ENCODE data around the gene DUSP22.

The DUSP22 gene

DNA sequence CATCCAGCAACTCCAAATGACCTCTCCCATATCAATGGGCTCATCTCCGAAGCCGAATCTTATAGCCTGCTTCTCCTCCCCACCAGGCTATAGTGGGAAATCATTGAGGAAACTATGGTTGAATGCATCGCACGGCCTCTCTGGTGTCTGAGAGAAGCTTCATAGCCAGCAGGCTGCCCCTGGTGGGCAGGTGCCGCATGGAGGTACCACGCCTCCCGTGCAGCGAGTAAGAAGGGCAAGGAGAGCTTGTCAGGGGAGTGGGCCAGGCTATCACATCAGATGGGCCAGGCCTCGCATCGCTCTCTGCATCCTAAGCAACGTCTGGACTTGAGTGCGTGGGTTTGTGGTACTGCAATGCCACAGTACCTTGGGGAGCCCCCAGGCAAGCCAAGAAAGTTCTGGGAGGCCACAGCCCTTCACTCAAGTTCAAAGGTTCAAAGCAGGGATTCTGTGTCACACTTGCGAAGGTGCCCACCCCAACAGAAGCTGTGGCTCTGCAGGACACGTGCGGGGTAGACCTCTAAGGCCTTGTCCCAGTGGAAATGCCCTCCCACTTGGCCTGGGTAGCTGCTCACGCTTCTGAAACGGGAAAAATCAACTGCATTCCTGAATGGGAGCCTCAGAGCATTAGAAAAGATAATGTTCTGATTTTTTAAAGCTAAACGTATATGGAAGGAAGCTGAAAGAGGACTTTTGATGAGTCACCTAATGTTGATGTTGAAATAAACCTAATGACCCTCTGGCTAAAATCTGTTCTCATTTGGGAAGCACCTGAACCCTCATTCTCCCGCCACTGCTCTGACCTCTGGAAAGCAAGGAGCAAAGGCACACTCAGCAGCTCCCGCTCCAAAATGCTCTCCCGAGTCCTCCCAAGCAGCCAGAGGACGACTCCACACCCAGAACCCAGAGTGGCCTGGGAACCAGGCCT, 90.9 kb downstream of the DUSP22 start:
- Histone ChIP-seq H3K79me1 (ENCODE audit: low read length) (no peaks in the 10 kb centered on the region), H2AK5ac (ENCODE audit: low read length) (no peak overlapping the region), H3K18ac (ENCODE audit: low read length) (no peak overlapping the region), H2AFZ (ENCODE audit: insufficient read depth, low read length, poor library complexity) (no peak overlapping the region), H3K4me2 (ENCODE audit: low read length) (no peak overlapping the region), H3K9me3 (ENCODE audit: insufficient read depth, low read depth, low read length) (peaks cover 32% of the 10 kb centered on the region), H3K14ac (ENCODE audit: low read length) (no peak overlapping the region), H3K79me2 (ENCODE audit: control insufficient read depth, insufficient read depth, low read length, poor library complexity) (no peaks in the 10 kb centered on the region), H3K4ac (ENCODE audit: low read depth, low read length) (no peak overlapping the region), H4K8ac (ENCODE audit: low read depth, low read length) (no peak overlapping the region), H3K23ac (ENCODE audit: low read length) (no peak overlapping the region), H3K4me1 (ENCODE audit: control insufficient read depth in 1 of 2, insufficient read depth in 2 of 2, low read length in 2 of 2) (no peaks in the 10 kb centered on the region), H4K12ac (ENCODE audit: low read depth, low read length) (no peak overlapping the region), H2BK5ac (ENCODE audit: low read depth, low read length, poor library complexity) (no peak overlapping the region), H4K91ac (ENCODE audit: low read depth, low read length) (no peak overlapping the region), H3K4me3 (ENCODE audit: low read depth, low read length) (no peak overlapping the region), H3K27ac (ENCODE audit: low read depth, low read length) (no peak overlapping the region), H2BK12ac (ENCODE audit: low read length) (no peak overlapping the region), H2BK120ac (ENCODE audit: insufficient read depth, low read length, poor library complexity) (no peak overlapping the region), H3K9ac (ENCODE audit: low read length) (no peak overlapping the region), H3K36me3 (ENCODE audit: control insufficient read depth in 1 of 2, insufficient read depth in 2 of 2, low read length in 2 of 2) (no peaks in the 10 kb centered on the region), H3K27me3 (ENCODE audit: insufficient read depth, low read length) (no peaks in the 10 kb centered on the region)
- no CpG with 5 or more reads among the region's 22 CpGs for WGBS (ENCODE audit: extremely low coverage, insufficient coverage, insufficient read length)
- no peak for DNase-seq

DNA sequence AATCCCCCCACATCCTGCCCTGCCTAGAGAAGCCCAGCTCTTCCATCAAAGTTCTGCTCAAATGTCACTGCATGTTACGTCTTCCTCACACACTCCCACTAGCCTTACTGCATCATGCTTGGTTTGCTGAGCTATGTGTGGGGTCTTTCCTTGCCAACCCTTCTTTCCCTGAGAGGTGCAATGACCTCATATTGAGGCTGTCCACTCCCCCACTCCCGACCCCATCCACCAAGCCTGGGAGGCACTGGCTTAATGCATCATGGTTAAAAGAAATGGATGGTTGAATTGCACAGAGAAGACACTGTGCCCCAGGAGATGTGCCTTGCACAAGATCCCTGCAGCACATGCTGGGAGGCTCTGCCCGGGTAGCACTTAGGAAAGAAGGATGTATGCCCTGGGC, 91.6 kb downstream of the DUSP22 start:
- no peak overlapping the region for H2BK12ac ChIP-seq (ENCODE audit: low read length)
- H3K4me3 ChIP-seq (ENCODE audit: low read depth, low read length): no peak overlapping the region
- H2BK5ac ChIP-seq (ENCODE audit: low read depth, low read length, poor library complexity): no peak overlapping the region
- H2BK120ac ChIP-seq (ENCODE audit: insufficient read depth, low read length, poor library complexity): no peak overlapping the region
- no peaks in the 10 kb centered on the region for H3K36me3 ChIP-seq (ENCODE audit: control insufficient read depth in 1 of 2, insufficient read depth in 2 of 2, low read length in 2 of 2)
- no peak overlapping the region for H4K8ac ChIP-seq (ENCODE audit: low read depth, low read length)
- no peak overlapping the region for H2AFZ ChIP-seq (ENCODE audit: insufficient read depth, low read length, poor library complexity)
- H2AK5ac ChIP-seq (ENCODE audit: low read length): no peak overlapping the region
- peaks cover 28% of the 10 kb centered on the region for H3K9me3 ChIP-seq (ENCODE audit: insufficient read depth, low read depth, low read length)
- H3K14ac ChIP-seq (ENCODE audit: low read length): no peak overlapping the region
- H3K79me2 ChIP-seq (ENCODE audit: control insufficient read depth, insufficient read depth, low read length, poor library complexity): no peaks in the 10 kb centered on the region
- no peak overlapping the region for H3K27ac ChIP-seq (ENCODE audit: low read depth, low read length)
- WGBS (ENCODE audit: extremely low coverage, insufficient coverage, insufficient read length): no CpG with 5 or more reads among the region's 3 CpGs
- no peak overlapping the region for H3K4ac ChIP-seq (ENCODE audit: low read depth, low read length)
- no peak overlapping the region for H3K23ac ChIP-seq (ENCODE audit: low read length)
- H3K79me1 ChIP-seq (ENCODE audit: low read length): no peaks in the 10 kb centered on the region
- H3K18ac ChIP-seq (ENCODE audit: low read length): no peak overlapping the region
- H3K4me1 ChIP-seq (ENCODE audit: control insufficient read depth in 1 of 2, insufficient read depth in 2 of 2, low read length in 2 of 2): no peaks in the 10 kb centered on the region
- H3K4me2 ChIP-seq (ENCODE audit: low read length): no peak overlapping the region
- DNase-seq: no peak
- H3K9ac ChIP-seq (ENCODE audit: low read length): no peak overlapping the region
- H4K91ac ChIP-seq (ENCODE audit: low read depth, low read length): no peak overlapping the region
- H3K27me3 ChIP-seq (ENCODE audit: insufficient read depth, low read length): no peaks in the 10 kb centered on the region
- no peak overlapping the region for H4K12ac ChIP-seq (ENCODE audit: low read depth, low read length)

DNA sequence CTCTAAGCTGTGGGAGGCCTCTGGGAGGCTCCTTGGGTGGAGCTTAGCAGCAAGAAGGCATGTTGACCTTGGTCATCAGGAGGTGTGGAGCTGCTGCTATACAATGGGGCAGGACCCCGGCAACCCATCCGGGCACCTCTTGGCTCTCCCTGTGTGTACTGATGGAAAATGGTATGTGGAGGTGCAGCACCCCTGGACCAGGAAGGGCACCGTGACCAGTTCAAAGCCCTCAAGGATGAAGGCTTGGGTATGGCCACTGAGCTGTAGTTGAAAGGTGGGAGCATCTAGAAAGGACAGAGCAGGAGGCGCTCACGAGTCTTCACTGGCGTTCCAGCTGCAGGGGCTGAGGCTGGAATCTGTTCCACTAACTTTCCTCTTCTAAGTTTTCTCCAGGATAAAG, 92.6 kb downstream of the DUSP22 start:
- H3K36me3 ChIP-seq (ENCODE audit: control insufficient read depth in 1 of 2, insufficient read depth in 2 of 2, low read length in 2 of 2): no peaks in the 10 kb centered on the region
- H3K9me3 ChIP-seq (ENCODE audit: insufficient read depth, low read depth, low read length): peaks cover 18% of the 10 kb centered on the region
- no peak overlapping the region for H2BK12ac ChIP-seq (ENCODE audit: low read length)
- no peak overlapping the region for H3K4ac ChIP-seq (ENCODE audit: low read depth, low read length)
- no peak overlapping the region for H3K27ac ChIP-seq (ENCODE audit: low read depth, low read length)
- H4K8ac ChIP-seq (ENCODE audit: low read depth, low read length): no peak overlapping the region
- no peaks in the 10 kb centered on the region for H3K79me1 ChIP-seq (ENCODE audit: low read length)
- no peaks in the 10 kb centered on the region for H3K79me2 ChIP-seq (ENCODE audit: control insufficient read depth, insufficient read depth, low read length, poor library complexity)
- no peak overlapping the region for H2BK120ac ChIP-seq (ENCODE audit: insufficient read depth, low read length, poor library complexity)
- DNase-seq: no peak
- H2BK5ac ChIP-seq (ENCODE audit: low read depth, low read length, poor library complexity): no peak overlapping the region
- H3K27me3 ChIP-seq (ENCODE audit: insufficient read depth, low read length): peaks cover 6% of the 10 kb centered on the region
- no peak overlapping the region for H4K91ac ChIP-seq (ENCODE audit: low read depth, low read length)
- no peak overlapping the region for H3K4me3 ChIP-seq (ENCODE audit: low read depth, low read length)
- no peak overlapping the region for H4K12ac ChIP-seq (ENCODE audit: low read depth, low read length)
- no peak overlapping the region for H2AK5ac ChIP-seq (ENCODE audit: low read length)
- no peak overlapping the region for H3K9ac ChIP-seq (ENCODE audit: low read length)
- H3K18ac ChIP-seq (ENCODE audit: low read length): no peak overlapping the region
- no peak overlapping the region for H3K23ac ChIP-seq (ENCODE audit: low read length)
- H2AFZ ChIP-seq (ENCODE audit: insufficient read depth, low read length, poor library complexity): no peak overlapping the region
- WGBS (ENCODE audit: extremely low coverage, insufficient coverage, insufficient read length): no CpG with 5 or more reads among the region's 6 CpGs
- no peaks in the 10 kb centered on the region for H3K4me1 ChIP-seq (ENCODE audit: control insufficient read depth in 1 of 2, insufficient read depth in 2 of 2, low read length in 2 of 2)
- no peak overlapping the region for H3K4me2 ChIP-seq (ENCODE audit: low read length)
- no peak overlapping the region for H3K14ac ChIP-seq (ENCODE audit: low read length)

GRCh38 chr6:385614-386013, 93.3 kb downstream of the DUSP22 start:
- Histone ChIP-seq H3K23ac (ENCODE audit: low read length) (no peak overlapping the region), H3K4ac (ENCODE audit: low read depth, low read length) (no peak overlapping the region), H3K79me1 (ENCODE audit: low read length) (no peaks in the 10 kb centered on the region), H3K27ac (ENCODE audit: low read depth, low read length) (no peak overlapping the region), H3K27me3 (ENCODE audit: insufficient read depth, low read length) (peaks cover 7% of the 10 kb centered on the region), H3K14ac (ENCODE audit: low read length) (no peak overlapping the region), H2BK5ac (ENCODE audit: low read depth, low read length, poor library complexity) (no peak overlapping the region), H3K4me2 (ENCODE audit: low read length) (no peak overlapping the region), H3K79me2 (ENCODE audit: control insufficient read depth, insufficient read depth, low read length, poor library complexity) (no peaks in the 10 kb centered on the region), H2AFZ (ENCODE audit: insufficient read depth, low read length, poor library complexity) (no peak overlapping the region), H3K4me3 (ENCODE audit: low read depth, low read length) (no peak overlapping the region), H3K36me3 (ENCODE audit: control insufficient read depth in 1 of 2, insufficient read depth in 2 of 2, low read length in 2 of 2) (no peaks in the 10 kb centered on the region), H4K8ac (ENCODE audit: low read depth, low read length) (no peak overlapping the region), H4K12ac (ENCODE audit: low read depth, low read length) (no peak overlapping the region), H3K9me3 (ENCODE audit: insufficient read depth, low read depth, low read length) (peaks cover 11% of the 10 kb centered on the region), H4K91ac (ENCODE audit: low read depth, low read length) (no peak overlapping the region), H3K18ac (ENCODE audit: low read length) (no peak overlapping the region), H3K4me1 (ENCODE audit: control insufficient read depth in 1 of 2, insufficient read depth in 2 of 2, low read length in 2 of 2) (no peaks in the 10 kb centered on the region), H3K9ac (ENCODE audit: low read length) (no peak overlapping the region), H2BK120ac (ENCODE audit: insufficient read depth, low read length, poor library complexity) (no peak overlapping the region), H2BK12ac (ENCODE audit: low read length) (no peak overlapping the region), H2AK5ac (ENCODE audit: low read length) (no peak overlapping the region)
- DNase-seq: no peak
- no CpG with 5 or more reads among the region's 10 CpGs for WGBS (ENCODE audit: extremely low coverage, insufficient coverage, insufficient read length)
